Stimulated activated CD4-positive, alpha-beta T cell treated with anti-CD3 and anti-CD28 coated beads, Interleukin-4, amount 100 ng/mL, for 1 hour (primary cell): ENCODE results near the gene CRYZL1.

Source experiments
- DNase-seq: peaks from one replicate; pipeline ENCODE4 v3.0.0-alpha.2; 2020

Gene CRYZL1

DNA sequence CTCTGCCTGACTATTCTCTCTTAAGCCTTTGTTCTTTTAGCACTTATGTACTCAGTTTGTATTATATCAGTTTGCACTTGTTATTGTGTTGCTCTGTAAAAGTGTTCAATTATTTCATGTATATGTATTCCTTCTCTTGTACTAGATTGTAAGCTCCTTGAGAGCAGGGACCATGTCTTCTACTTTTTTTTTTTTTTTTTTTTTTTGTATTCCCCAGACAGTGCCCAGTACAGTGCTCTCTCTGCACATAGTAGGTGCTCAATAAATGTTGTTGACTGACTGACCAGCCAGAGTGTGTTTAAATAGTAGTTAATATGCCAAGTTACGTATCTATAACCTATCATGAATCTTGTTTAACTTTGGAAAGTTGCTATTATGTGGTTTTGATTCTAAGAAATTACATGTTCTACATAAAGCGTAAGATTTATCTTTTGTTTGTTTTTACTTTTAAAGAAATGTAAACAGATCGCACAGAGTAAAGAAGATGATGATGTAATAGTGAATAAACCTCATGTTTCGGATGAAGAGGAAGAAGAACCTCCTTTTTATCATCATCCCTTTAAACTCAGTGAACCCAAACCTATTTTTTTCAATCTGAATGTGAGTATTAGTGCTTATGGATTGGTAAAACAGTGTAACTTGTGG lies 82.6 kb downstream of the CRYZL1 start:
- DNase-seq: no peak

DNA sequence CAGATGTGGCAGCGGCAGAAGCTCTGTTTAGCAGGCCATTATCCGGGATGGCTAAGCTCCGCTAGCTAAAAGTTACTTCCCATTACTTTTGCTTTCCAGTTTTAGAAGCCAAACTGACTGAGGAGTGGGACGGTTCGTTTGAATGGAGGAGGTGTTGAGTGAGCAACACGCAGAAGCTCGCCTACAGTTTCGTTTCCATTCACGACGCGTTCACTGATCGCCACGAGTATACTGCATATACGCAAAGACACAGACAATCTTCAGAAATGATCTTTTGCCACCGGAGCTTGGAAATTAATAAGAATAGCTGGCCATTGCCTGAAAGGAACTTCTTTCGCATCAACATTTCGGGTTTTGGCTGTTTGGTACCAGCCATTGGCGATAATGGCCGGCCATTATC lies 84.1 kb downstream of the CRYZL1 start:
- no peak for DNase-seq

DNA sequence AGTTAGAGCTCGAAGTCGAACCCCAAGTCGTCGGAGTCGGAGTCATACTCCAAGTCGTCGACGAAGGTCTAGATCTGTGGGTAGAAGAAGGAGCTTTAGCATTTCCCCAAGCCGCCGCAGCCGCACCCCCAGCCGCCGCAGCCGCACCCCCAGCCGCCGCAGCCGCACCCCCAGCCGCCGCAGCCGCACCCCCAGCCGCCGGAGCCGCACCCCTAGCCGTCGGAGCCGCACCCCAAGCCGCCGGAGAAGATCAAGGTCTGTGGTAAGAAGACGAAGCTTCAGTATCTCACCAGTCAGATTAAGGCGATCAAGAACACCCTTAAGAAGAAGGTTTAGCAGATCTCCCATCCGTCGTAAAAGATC lies 86.6 kb downstream of the CRYZL1 start:
- no peak for DNase-seq

DNA sequence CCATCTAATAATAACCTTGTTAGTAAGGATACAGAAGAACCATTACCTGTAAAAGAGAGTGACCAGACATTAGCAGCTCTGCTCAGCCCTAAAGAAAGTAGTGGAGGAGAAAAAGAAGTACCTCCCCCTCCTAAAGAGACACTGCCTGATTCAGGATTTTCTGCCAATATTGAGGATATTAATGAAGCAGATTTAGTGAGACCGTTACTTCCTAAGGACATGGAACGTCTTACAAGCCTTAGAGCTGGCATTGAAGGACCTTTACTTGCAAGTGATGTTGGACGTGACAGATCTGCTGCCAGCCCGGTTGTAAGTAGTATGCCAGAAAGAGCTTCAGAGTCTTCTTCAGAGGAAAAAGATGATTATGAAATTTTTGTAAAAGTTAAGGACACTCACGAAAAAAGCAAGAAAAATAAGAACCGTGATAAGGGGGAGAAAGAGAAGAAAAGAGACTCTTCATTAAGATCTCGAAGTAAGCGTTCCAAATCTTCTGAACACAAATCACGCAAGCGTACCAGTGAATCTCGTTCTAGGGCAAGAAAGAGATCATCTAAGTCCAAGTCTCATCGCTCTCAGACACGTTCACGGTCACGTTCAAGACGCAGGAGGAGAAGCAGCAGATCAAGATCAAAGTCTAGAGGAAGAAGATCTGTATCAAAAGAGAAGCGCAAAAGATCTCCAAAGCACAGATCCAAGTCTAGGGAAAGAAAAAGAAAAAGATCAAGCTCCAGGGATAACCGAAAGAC lies 87.1 kb downstream of the CRYZL1 start:
- no peak for DNase-seq

DNA sequence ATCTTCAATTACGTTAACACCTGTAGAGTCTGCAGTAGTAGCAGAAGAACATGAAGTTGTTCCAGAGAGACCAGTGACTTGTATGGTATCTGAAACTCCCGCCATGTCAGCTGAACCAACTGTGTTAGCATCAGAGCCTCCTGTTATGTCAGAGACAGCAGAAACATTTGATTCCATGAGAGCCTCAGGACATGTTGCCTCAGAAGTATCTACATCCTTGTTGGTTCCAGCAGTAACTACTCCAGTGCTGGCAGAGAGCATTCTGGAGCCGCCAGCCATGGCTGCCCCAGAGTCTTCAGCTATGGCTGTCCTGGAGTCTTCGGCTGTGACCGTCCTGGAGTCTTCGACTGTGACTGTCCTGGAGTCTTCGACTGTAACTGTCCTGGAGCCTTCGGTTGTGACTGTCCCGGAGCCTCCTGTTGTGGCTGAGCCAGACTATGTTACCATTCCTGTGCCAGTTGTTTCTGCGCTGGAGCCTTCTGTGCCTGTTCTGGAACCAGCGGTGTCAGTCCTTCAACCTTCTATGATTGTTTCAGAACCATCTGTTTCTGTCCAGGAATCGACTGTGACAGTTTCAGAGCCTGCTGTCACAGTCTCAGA lies 88.4 kb downstream of the CRYZL1 start:
- DNase-seq: no peak

DNA sequence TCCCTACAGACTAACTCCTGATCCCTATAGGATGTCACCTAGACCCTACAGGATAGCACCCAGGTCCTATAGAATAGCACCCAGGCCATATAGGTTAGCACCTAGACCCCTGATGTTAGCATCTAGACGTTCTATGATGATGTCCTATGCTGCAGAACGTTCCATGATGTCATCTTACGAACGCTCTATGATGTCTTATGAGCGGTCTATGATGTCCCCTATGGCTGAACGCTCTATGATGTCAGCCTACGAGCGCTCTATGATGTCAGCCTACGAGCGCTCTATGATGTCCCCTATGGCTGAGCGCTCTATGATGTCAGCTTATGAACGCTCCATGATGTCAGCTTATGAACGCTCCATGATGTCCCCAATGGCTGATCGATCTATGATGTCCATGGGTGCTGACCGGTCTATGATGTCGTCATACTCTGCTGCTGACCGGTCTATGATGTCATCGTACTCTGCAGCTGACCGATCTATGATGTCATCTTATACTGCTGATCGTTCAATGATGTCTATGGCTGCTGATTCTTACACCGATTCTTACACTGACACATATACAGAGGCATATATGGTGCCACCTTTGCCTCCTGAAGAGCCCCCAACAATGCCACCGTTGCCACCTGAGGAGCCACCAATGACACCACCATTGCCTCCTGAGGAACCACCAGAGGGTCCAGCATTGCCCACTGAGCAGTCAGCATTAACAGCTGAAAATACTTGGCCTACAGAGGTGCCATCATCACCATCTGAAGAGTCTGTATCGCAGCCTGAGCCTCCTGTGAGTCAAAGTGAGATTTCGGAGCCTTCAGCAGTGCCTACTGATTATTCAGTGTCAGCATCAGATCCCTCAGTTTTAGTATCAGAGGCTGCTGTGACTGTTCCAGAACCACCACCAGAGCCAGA lies 89.2 kb downstream of the CRYZL1 start:
- DNase-seq: no peak

DNA sequence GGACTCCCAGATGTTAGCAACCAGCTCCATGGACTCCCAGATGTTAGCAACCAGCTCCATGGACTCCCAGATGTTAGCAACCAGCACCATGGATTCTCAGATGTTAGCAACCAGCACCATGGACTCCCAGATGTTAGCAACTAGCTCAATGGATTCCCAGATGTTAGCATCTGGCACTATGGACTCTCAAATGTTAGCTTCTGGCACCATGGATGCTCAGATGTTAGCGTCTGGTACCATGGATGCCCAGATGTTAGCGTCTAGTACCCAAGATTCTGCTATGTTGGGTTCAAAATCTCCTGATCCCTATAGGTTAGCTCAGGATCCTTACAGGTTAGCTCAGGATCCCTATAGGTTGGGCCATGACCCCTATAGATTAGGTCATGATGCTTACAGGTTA lies 89.9 kb downstream of the CRYZL1 start:
- no peak for DNase-seq

DNA sequence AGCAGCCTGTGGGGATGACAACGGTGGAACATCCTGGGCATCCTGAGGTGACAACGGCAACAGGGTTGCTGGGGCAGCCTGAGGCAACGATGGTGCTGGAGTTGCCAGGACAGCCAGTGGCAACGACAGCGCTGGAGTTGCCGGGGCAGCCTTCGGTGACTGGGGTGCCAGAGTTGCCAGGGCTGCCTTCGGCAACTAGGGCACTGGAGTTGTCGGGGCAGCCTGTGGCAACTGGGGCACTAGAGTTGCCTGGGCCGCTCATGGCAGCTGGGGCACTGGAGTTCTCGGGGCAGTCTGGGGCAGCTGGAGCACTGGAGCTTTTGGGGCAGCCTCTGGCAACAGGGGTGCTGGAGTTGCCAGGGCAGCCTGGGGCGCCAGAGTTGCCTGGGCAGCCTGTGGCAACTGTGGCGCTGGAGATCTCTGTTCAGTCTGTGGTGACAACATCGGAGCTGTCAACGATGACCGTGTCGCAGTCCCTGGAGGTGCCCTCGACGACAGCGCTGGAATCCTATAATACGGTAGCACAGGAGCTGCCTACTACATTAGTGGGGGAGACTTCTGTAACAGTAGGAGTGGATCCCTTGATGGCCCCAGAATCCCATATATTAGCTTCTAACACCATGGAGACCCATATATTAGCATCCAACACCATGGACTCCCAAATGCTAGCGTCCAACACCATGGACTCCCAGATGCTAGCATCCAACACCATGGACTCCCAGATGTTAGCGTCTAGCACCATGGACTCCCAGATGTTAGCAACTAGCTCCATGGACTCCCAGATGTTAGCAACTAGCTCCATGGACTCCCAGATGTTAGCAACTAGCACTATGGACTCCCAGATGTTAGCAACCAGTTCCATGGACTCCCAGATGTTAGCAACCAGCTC lies 90.5 kb downstream of the CRYZL1 start:
- no peak for DNase-seq

DNA sequence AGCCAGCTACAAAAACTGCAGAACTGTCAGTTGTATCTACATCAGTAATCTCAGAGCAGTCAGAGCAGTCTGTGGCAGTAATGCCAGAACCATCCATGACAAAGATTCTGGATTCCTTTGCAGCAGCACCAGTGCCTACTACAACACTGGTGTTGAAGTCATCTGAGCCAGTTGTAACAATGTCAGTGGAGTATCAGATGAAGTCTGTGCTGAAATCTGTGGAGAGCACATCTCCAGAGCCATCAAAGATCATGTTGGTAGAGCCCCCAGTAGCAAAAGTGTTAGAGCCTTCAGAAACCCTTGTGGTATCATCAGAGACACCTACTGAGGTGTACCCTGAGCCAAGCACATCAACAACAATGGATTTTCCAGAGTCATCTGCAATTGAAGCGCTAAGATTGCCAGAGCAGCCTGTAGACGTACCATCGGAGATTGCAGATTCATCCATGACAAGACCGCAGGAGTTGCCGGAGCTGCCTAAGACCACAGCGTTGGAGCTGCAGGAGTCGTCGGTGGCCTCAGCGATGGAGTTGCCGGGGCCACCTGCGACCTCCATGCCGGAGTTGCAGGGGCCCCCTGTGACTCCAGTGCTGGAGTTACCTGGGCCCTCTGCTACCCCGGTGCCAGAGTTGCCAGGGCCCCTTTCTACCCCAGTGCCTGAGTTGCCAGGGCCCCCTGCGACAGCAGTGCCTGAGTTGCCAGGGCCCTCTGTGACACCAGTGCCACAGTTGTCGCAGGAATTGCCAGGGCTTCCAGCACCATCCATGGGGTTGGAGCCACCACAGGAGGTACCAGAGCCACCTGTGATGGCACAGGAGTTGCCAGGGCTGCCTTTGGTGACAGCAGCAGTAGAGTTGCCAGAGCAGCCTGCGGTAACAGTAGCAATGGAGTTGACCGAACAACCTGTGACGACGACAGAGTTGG lies 91.4 kb downstream of the CRYZL1 start:
- DNase-seq: no peak

DNA sequence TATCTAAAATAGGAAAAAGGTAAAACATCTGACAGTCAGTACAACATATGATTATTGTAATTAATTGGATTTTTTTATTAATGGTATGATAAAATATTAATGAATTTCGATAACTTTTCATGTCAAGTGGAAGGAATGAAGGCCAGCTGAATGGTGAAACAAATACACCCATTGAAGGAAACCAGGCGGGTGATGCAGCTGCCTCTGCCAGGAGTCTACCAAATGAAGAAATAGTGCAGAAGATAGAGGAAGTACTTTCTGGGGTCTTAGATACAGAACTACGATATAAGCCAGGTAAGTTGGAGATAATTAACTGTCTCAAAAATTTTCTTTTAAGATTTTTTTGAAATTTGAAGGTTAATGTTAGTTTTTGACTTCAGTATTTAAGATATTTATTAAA lies 95.5 kb downstream of the CRYZL1 start:
- no peak for DNase-seq

DNA sequence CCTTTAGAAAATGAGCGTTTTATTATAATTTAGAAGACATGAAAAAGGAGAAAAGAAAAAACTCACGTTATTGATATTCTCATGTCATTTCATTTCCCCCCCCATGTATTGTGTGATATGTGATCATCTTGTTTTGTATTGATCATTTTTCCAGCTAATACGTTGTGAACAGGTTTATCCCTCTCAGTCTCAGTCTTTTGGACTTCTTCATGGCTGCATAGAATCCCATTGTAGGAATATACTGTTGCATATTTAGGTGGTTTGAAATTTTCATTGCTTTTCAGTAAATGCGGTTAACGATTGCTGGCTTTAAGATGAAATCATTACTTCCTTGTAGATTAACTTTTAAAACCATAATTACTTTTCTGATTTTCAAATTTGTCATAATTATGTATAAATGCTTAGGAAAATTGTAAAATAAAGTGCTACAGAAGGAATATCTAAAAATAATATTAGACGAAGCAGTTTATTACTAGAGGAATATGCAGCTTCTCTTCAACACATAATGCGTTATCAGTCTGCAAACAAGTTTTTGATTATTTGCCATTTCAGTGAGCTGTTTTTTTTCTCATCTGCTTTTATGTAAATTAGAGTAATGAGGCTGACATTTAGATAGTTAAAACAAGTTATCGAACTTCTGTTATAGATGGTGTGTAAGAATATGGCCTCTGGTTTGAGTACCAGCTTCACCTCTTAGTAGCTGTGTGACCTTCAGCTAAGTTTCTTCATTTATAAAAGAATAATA lies 96.9 kb downstream of the CRYZL1 start:
- DNase-seq: no peak

DNA sequence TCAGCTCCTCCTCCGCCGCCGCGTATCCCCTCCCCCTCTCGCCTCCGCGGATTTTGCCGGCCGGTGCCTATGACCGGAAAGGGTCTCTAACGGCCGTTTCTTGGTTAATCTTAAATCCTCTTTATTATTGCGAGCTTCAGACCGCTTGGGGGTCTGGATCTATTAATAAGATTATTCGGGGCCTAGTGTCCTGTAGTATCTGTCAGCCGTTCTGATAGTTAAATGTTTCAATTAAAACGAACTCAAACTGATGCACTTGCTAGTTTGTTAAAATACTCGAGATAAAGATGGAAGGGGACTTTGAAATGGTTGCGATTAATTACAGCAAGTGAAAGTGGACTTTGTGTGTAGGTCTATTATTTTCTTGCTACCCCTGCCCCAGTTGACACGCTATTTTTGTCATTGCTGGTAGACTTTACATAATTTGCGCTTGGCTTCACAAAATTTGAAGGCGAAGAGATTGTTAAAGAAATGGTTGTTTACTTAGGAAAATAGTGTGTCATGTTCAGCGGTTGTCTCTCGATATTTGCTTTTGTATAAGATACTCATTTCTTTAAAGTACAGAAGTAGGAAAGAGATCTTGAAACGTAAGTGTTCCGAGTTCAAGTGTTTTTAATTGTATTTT lies 97.9 kb downstream of the CRYZL1 start:
- peak; percentile 70 for DNase-seq

DNA sequence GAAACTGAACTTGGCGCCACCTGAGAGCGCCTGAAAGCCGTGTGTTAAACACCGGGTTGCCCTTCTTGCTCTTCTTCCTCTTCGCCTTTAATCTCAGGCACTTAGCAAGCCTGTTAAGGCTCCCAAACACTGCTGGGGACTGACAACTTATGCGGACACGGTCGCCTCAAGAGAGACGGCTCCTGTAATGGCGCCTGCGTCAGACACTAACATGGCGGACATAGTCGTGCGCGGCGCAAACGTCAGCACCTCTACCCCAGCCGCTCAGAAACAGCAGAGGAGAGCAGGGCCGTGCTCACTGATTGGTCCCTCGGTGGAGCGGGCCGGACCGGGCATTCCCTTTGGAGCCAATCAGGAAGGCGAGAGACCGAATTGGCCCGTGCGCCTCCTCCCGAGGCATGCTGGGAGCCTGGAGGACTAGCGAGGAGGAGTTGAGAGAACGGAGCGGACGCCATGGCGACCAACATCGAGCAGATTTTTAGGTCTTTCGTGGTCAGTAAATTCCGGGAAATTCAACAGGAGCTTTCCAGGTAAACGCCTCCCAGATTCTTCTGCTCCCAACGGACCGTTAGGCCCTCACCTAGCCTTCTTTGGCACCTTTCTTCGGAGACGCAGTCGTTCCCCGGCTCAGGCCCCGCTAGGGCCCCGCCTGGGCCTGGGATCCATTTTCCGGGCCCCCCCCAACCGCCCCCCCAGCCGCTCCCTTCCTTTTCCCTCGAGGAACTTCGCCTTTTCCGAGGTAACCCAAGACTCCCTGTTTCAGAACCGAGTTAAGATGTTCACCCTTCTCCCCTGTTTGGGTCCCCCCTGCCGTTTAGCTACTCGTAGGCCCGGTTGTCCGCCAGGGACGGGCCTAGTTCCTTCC lies 98.7 kb downstream of the CRYZL1 start, which contains the start of gene SON:
TSS of gene SON (plus strand) at position 399 of the 865 bp plus-strand sequence. CDS start at position 454, 55 bp downstream.
- DNase-seq: peak; percentile 95

DNA sequence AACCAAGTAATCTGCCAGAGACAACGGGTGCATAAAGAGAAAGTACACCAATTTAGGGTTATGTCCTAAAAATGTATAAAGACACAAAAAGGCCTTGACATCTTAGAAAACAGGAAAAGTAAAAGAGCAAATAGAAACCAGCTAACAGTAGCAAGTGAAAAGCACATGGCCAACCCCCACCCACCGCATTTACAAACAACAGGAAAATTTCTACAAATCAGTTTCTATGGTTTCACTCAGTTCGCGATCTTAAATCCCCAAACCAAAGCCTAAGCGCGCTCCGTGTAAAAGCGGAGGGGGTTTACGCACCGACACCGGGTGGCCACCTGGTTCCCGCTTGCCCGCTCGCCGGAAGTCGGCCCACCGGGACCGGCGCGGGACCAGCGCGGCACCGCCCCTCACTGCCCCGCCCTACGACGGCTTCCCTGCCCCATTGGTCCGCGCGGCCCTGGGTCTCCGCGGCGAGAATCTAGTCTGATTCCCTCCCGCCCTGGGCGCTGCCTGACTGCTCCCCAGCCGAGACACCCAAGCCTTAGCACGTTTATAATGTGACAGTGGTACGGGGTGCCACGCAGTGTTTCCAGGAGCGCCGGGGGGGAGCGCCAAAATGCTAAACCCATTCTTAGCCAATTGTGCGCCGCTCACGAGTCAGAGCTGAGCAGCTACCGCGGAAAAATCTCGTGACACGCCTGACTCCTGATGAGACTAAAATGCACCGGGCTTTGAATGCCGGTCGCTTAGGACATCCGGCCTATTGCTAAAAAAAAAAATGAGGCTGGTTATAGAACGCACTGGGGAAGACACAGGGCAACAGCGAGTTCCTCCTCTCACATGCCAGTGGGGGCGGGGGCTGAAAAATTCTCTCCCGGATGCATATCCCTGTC lies 99.5 kb downstream of the CRYZL1 start, which contains the start of gene GART:
TSS of gene GART (minus strand) at position 362 of the 884 bp plus-strand sequence. CDS start 2,802 bp downstream, outside the sequence.
- peak; percentile 85 for DNase-seq

DNA sequence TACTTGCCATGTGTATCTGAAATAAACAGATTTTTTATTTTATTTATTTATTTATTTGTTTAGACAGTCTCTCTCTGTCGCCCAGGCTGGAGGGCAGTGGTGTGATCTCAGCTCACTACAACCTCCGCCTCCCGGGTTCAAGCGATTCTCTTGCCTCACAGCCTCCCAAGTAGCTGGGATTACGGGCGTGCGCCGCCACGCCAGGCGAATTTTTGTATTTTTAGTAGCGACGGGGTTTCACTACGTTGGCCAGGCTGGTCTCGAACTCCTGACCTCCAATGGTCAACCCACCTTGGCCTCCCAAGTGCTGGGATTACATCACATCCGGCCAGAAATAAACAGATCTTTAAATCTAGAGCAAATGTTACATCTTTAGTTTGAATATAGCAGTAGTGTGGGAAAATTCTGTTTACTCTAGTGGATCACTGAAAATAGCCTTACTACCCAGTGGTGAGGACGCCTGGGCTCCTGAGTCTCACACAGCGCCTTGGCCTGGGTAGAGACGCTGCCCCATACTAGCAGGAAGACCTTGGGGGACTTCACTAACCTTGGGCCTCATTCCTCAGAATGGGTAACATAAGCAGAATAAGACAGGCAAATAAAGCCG lies 100.3 kb downstream of the CRYZL1 start:
- no peak for DNase-seq

DNA sequence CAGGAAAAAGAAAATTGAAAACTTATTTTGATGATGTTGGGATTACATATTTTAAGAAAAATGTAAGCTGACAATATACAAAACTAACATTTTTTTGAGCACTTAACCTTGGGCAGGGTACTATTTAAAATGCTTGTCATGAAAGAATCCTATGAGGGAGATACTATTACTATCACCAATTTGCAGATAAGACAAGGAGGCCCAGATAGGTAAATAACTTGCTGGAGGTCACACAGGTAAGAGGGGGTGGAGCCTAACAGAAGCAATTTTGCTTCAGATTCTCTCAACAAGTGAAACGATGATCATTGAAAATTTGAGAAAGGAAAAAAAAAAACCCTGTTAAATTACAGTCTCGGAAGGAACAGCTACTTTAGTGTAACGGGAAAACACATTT lies 100.8 kb downstream of the CRYZL1 start:
- no peak for DNase-seq

DNA sequence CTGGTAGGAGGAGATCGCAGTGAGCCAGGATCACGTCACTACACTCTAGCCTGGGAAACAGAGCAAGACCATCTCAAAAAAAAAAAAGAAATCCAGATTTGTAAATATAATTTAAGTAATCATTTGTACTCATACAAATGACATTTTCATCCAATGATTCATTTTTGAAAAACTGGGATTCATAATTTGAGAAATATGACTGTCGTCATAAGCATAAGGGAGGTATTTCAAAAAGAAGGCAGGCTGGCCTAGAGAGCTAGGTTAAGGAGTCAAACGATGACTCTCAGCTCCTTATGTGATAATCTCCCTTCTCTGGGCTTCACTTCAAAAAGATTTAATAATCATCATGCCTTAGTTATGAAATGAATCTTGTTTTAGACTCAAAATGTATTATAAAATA lies 101.9 kb downstream of the CRYZL1 start:
- DNase-seq: no peak
